DND-41 (cell line): Measurements from ENCODE around the gene VTI1A.

ENCODE experiments used
- ATAC-seq: fragments of 200-7000 bp; cut with Tn5 transposase; 3 replicates; pipeline ENCODE4 v1.9.1; 2021; ENCODE audit warnings: low read depth; ENCODE audit not compliant: insufficient read depth
- DNase-seq: peaks from one replicate; pipeline ENCODE4 v3.0.0-alpha.2; 2020
- H2AFZ ChIP-seq: 2 replicates; pipeline ENCODE4 v1.6.0; 2012; ENCODE audit warnings: low read depth, low read length
- H3K27ac ChIP-seq: 2 replicates; pipeline ENCODE4 v1.5.1; 2012; ENCODE audit warnings: low read length, inconsistent platforms
- H3K27me3 ChIP-seq: fragments of 200-600 bp; sonication (generic); 2 replicates; pipeline ENCODE4 v1.6.0; 2012; ENCODE audit warnings: low read length, mild to moderate bottlenecking, inconsistent platforms; ENCODE audit not compliant: insufficient read depth, poor library complexity
- H3K36me3 ChIP-seq: 2 replicates; pipeline ENCODE4 v1.5.1; 2012; ENCODE audit warnings: low read length, inconsistent platforms; ENCODE audit not compliant: insufficient read depth
- H3K4me1 ChIP-seq: 2 replicates; pipeline ENCODE4 v1.5.1; 2012; ENCODE audit warnings: mild to moderate bottlenecking, low read length; ENCODE audit not compliant: insufficient read depth
- H3K4me2 ChIP-seq: 2 replicates; pipeline ENCODE4 v1.6.0; 2012; ENCODE audit warnings: mild to moderate bottlenecking, moderate library complexity, low read length, inconsistent platforms; ENCODE audit not compliant: insufficient read depth
- H3K4me3 ChIP-seq, 2 experiments: fragments of 200-600 bp in 1 of 2; shearing (Covaris generic) in 1 of 2; 2 replicates each; pipeline ENCODE4 v1.5.1; 2012 to 2016; ENCODE audit warnings: inconsistent platforms in 2 of 2, low read length in 2 of 2, mild to moderate bottlenecking in 2 of 2, low read depth in 1 of 2, moderate library complexity in 1 of 2
- H3K79me2 ChIP-seq: 2 replicates; pipeline ENCODE4 v1.6.0; 2012; ENCODE audit warnings: low read length, inconsistent platforms; ENCODE audit not compliant: insufficient read depth
- H3K9ac ChIP-seq: 2 replicates; pipeline ENCODE4 v1.6.0; 2012; ENCODE audit warnings: low read depth, mild to moderate bottlenecking, inconsistent platforms, low read length, moderate library complexity
- H3K9me3 ChIP-seq: 2 replicates; pipeline ENCODE4 v1.5.1; 2012; ENCODE audit warnings: low read length, moderate library complexity, mild to moderate bottlenecking, inconsistent platforms; ENCODE audit not compliant: insufficient read depth, severe bottlenecking
- H4K20me1 ChIP-seq: 2 replicates; pipeline ENCODE4 v1.6.0; 2012; ENCODE audit warnings: low read length; ENCODE audit not compliant: insufficient read depth
- EZH2 ChIP-seq: IDR thresholded peaks from 3 replicates; pipeline ENCODE4 v1.6.1; 2012; ENCODE audit warnings: borderline replicate concordance, low read depth, mild to moderate bottlenecking, moderate library complexity, low read length, inconsistent platforms; ENCODE audit not compliant: severe bottlenecking
- TF ChIP-seq, protein P1 (sequence below): IDR thresholded peaks from 2 replicates; pipeline ENCODE4 v1.5.1; 2012; ENCODE audit warnings: borderline replicate concordance, low read length, moderate library complexity, mild to moderate bottlenecking; ENCODE audit not compliant: poor library complexity, severe bottlenecking; ENCODE audit errors: extremely low read depth

Gene VTI1A

GRCh38 chr10:112723876-112724275, 276.9 kb downstream of the VTI1A start:
- TF ChIP-seq, protein P1, sequence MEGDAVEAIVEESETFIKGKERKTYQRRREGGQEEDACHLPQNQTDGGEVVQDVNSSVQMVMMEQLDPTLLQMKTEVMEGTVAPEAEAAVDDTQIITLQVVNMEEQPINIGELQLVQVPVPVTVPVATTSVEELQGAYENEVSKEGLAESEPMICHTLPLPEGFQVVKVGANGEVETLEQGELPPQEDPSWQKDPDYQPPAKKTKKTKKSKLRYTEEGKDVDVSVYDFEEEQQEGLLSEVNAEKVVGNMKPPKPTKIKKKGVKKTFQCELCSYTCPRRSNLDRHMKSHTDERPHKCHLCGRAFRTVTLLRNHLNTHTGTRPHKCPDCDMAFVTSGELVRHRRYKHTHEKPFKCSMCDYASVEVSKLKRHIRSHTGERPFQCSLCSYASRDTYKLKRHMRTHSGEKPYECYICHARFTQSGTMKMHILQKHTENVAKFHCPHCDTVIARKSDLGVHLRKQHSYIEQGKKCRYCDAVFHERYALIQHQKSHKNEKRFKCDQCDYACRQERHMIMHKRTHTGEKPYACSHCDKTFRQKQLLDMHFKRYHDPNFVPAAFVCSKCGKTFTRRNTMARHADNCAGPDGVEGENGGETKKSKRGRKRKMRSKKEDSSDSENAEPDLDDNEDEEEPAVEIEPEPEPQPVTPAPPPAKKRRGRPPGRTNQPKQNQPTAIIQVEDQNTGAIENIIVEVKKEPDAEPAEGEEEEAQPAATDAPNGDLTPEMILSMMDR = no peak
- TF ChIP-seq EZH2 = no peak
- ATAC-seq (no peak), DNase-seq (no peak)
- no peak overlapping the region for H3K9ac ChIP-seq
- H3K36me3 ChIP-seq = no peaks in the 10 kb centered on the region
- H3K27ac ChIP-seq = no peak overlapping the region
- H2AFZ ChIP-seq = no peak overlapping the region
- H3K4me2 ChIP-seq = no peak overlapping the region
- H3K9me3 ChIP-seq = no peaks in the 10 kb centered on the region
- no peak overlapping the region for H3K4me3 ChIP-seq
- peaks cover 5% of the 10 kb centered on the region; the same call in 1 of the 2 replicates for H3K4me1 ChIP-seq
- H3K79me2 ChIP-seq = no peaks in the 10 kb centered on the region
- no peaks in the 10 kb centered on the region for H4K20me1 ChIP-seq
- no peaks in the 10 kb centered on the region for H3K27me3 ChIP-seq

DNA sequence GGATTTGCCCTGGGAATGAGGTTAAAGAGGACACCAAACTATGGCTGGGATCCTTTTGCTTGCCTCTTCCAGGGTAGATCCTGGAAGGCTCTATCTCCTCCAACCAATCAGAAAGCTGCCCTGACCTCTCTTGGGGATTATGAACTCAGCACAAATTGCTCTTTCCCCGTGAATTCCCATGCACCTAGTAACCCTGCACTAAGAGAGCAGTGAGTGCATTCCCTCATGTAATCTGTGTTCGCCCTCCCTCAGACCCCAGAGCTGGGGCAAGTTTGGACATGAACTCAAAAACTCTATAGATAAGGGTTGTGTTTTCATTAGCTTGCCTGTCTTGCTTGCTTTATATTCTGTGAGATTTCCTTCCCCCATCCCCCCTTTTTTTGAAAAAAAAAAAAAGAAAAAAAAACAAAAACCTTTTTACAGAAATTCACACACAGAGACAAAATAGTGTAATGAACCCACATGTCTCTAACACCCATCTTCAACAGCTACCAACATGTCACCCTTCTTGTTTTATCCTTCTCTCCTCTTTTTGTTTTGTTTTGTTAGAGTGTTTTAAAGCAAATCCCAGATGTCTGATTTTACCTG, 277.5 kb downstream of the VTI1A start:
- Histone ChIP-seq H3K27ac (no peak overlapping the region), H3K9ac (no peak overlapping the region), H3K27me3 (no peaks in the 10 kb centered on the region), H3K4me1 (peaks cover 5% of the 10 kb centered on the region; the same call in 1 of the 2 replicates), H3K36me3 (no peaks in the 10 kb centered on the region), H3K9me3 (no peaks in the 10 kb centered on the region), H4K20me1 (no peaks in the 10 kb centered on the region), H3K79me2 (no peaks in the 10 kb centered on the region), H3K4me3 (no peak overlapping the region), H3K4me2 (no peak overlapping the region), H2AFZ (no peak overlapping the region)
- DNase-seq (no peak), ATAC-seq (no peak)
- TF ChIP-seq, protein P1 = no peak
- TF ChIP-seq EZH2 = no peak

DNA sequence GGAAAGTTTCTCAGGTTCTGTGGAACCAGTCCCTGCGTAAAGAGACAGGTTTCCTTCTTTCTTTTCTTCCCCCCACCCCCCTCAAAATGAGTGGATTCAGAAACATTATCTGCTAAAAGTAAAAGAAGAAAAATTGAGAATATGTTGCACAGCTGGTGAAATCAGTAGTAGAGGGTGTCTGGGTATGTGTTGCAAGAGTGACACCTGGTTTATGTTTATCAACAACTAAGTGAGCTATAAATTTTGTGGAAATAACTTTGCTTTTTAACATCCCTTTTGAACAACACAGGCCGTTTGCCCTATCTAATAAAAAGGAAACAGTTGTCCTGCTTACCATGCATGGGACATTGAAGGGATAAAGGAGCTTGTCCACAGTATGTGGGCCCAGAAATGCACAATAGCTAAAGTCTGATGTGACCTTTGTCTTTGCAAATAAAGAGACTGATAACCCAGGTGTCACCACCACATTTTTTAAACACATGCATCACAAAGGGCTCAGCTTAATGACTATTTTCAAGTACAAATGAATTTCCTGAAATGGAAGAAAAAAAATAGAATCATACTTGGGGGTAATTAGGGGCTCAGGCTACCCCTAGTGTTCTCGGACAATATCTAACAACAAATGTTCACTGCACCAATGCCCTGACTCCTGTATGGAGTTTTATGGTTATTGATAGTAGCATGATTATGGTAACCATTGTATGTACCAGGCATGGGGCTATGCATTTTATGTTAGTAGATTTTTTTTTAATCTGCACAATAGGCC, 281.3 kb downstream of the VTI1A start:
- ATAC-seq (no peak), DNase-seq (no peak)
- no peak for TF ChIP-seq EZH2
- TF ChIP-seq, protein P1 = no peak
- no peaks in the 10 kb centered on the region for H3K79me2 ChIP-seq
- no peaks in the 10 kb centered on the region for H3K27me3 ChIP-seq
- H3K4me2 ChIP-seq = no peak overlapping the region
- no peak overlapping the region for H2AFZ ChIP-seq
- no peak overlapping the region for H3K27ac ChIP-seq
- no peaks in the 10 kb centered on the region for H4K20me1 ChIP-seq
- no peak overlapping the region for H3K4me3 ChIP-seq
- no peaks in the 10 kb centered on the region for H3K9me3 ChIP-seq
- H3K9ac ChIP-seq = no peak overlapping the region
- H3K4me1 ChIP-seq = peaks cover 10% of the 10 kb centered on the region; the same call in 1 of the 2 replicates
- no peaks in the 10 kb centered on the region for H3K36me3 ChIP-seq
